IPS-18a (cell line): Measurements from ENCODE around the gene RAPGEF5.

ENCODE experiments used
- H3K27ac ChIP-seq: one replicate; pipeline ENCODE4 v1.5.1; 2013; ENCODE audit warnings: low read length
- H3K27me3 ChIP-seq: one replicate; pipeline ENCODE4 v1.6.1; 2013; ENCODE audit warnings: mild to moderate bottlenecking, low read length; ENCODE audit not compliant: control insufficient read depth, insufficient read depth
- H3K36me3 ChIP-seq: one replicate; pipeline ENCODE4 v1.6.1; 2013; ENCODE audit warnings: low read depth, low read length; ENCODE audit not compliant: control insufficient read depth
- H3K4me1 ChIP-seq: one replicate; pipeline ENCODE4 v1.6.1; 2013; ENCODE audit warnings: low read depth, low read length; ENCODE audit not compliant: control insufficient read depth
- H3K4me3 ChIP-seq: one replicate; pipeline ENCODE4 v1.5.1; 2013; ENCODE audit warnings: low read length
- H3K9ac ChIP-seq: one replicate; pipeline ENCODE4 v1.6.1; 2013; ENCODE audit warnings: mild to moderate bottlenecking, low read length, moderate library complexity
- H3K9me3 ChIP-seq: one replicate; pipeline ENCODE4 v1.6.1; 2013; ENCODE audit warnings: low read depth, low read length; ENCODE audit not compliant: control insufficient read depth

The RAPGEF5 gene

DNA sequence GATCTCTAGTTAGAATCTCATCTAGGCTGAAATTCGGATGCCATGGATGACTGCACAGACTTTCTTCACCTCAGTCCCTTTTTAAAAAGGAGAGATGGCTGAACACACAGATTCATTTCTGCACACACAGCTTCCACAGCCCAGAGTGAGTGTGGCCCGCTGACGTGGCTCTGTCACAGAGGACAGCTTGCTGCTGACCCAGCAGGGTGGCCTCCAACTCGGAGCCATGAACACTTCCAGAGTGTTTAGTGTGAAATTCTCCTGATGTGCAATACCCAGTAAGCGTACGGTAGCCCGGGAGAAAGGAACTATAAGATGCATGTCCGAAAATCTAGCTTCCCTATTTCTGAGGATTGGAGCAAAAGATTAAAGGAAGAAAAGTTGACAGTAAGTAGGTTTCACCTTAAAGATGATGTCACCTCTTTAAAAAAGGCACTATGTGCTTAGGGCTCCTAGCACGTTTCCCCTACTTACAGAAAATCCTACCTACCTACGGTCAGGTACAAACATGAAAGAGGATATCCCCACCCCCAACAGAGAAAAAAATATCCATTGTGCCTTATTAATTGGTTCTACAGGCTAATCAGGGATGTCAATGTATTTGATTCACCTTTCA is 162.2 kb downstream of the RAPGEF5 start:
- Histone ChIP-seq H3K27me3 (peaks cover 16% of the 10 kb centered on the region), H3K9ac (no peak overlapping the region), H3K9me3 (no peaks in the 10 kb centered on the region), H3K4me3 (no peak overlapping the region), H3K36me3 (no peaks in the 10 kb centered on the region), H3K27ac (no peak overlapping the region), H3K4me1 (peaks cover 28% of the 10 kb centered on the region)

DNA sequence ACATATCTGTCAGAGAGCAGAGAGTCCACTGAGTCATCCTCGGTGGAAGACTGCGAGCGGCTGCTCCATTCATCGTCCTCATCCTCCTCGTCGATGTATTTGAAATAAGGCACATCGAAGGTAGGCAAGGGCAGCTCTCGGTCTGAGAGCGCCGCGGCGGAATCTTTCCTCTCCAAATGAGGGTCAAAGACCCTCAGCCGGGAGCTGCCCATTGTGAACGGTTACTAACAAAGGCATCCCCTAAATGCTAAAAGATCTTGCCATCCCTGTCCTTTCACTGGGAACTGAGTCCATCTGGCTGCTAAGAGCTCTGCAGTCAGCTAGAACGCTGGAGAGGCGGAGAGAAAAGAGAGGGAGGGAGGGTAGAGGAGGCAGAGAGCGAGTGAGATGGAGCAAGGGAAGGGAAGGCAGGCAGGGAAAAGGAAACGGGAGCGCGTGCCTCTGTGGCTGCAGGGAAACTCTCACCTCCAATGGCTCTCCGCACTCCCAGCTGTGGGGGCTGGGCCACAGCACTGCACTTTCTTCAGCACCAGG is 163.4 kb downstream of the RAPGEF5 start:
- Histone ChIP-seq H3K9me3 (no peaks in the 10 kb centered on the region), H3K36me3 (no peaks in the 10 kb centered on the region), H3K9ac (peak overlapping the region; percentile 2), H3K27ac (no peak overlapping the region), H3K27me3 (peaks cover 16% of the 10 kb centered on the region), H3K4me3 (peak overlapping the region; percentile 65), H3K4me1 (peaks cover 39% of the 10 kb centered on the region)

DNA sequence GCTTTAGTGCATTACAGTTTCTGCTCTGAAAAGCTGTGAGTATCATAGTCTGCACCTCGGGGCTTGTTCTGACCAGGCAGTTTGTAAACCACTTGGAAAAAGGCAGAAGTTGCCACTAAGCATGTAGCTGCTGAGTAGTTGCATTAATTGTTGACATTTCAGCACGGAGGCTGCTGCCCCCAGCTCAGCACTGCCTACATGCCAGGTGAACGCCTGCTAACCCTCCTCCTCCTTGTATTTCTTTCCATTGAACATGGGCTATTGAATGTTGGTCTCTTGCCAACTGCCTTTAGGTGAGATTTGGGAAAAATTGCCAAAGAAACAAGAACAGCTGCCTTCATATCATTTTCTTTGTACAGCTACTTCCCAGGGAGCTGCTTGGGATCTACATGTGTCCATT is 164.2 kb downstream of the RAPGEF5 start:
- Histone ChIP-seq H3K9me3 (no peaks in the 10 kb centered on the region), H3K27me3 (peaks cover 16% of the 10 kb centered on the region), H3K27ac (no peak overlapping the region), H3K36me3 (no peaks in the 10 kb centered on the region), H3K9ac (peak overlapping the region; percentile 2), H3K4me1 (peaks cover 39% of the 10 kb centered on the region), H3K4me3 (peak overlapping the region; percentile 65)

- Histone ChIP-seq H3K27me3 (peaks cover 10% of the 10 kb centered on the region), H3K4me3 (no peak overlapping the region), H3K9ac (no peak overlapping the region), H3K27ac (no peak overlapping the region), H3K4me1 (peaks cover 38% of the 10 kb centered on the region), H3K9me3 (no peaks in the 10 kb centered on the region), H3K36me3 (no peaks in the 10 kb centered on the region)
Observed at GRCh38 chr7:22190736-22191135, 166.2 kb downstream of the RAPGEF5 start.

GRCh38 chr7:22189741-22190140 is 167.2 kb downstream of the RAPGEF5 start:
- H3K4me3 ChIP-seq = no peak overlapping the region
- H3K4me1 ChIP-seq = peaks cover 44% of the 10 kb centered on the region
- no peak overlapping the region for H3K27ac ChIP-seq
- no peaks in the 10 kb centered on the region for H3K36me3 ChIP-seq
- H3K27me3 ChIP-seq = peaks cover 10% of the 10 kb centered on the region
- no peaks in the 10 kb centered on the region for H3K9me3 ChIP-seq
- H3K9ac ChIP-seq = no peak overlapping the region

DNA sequence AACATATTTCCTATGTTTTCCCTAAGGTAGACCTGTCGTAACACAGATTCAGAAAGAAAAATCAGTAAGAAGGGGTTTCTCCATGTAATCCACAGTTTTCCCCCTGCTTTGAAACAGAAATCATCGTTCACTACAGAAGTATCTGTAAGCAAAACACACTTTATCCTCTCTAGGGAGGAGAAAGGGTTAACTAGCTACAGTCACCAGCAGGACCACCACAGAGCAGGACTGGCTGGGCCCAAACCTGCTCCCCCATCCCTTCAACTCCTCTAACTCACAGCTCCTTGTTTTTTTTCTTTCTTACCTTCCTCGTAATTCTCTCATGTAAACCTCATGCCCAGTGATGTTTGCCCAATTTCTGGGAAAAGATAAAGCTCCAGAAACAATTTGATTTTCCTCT is 167.7 kb downstream of the RAPGEF5 start:
- Histone ChIP-seq H3K9ac (no peak overlapping the region), H3K27ac (no peak overlapping the region)

DNA sequence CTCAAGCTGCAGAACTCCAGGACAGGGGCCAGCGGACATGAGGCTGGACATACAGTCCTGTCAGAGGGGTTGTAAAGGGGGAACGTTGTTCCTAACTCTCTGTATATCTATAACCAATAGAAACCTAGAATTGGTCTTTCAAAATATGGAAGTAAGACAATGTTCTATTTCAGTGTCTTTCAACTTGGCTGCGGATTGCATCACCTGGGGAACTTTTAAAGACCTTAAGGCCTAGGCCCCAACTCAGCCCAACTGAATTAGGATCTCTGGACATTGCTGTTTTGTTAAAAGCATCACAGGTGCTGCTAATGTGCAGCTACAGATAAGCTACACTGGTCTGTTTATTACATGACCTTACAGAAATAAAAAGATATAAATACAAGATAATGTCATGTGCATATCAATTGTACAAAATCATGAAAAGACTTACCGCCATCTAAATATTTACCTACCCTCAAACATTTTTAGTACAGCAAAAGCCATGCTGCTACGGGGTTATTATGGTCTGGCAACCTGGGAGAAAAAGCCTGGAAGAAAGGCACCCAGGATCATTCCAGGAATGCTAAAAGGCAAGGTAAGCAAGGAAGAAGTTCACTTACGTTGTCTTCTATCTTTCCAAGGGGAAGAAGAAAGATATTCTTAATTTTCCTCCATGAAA is 169.1 kb downstream of the RAPGEF5 start:
- no peak overlapping the region for H3K27ac ChIP-seq
- peaks cover 6% of the 10 kb centered on the region for H3K27me3 ChIP-seq
- no peak overlapping the region for H3K4me3 ChIP-seq
- no peak overlapping the region for H3K9ac ChIP-seq
- no peaks in the 10 kb centered on the region for H3K9me3 ChIP-seq
- peaks cover 39% of the 10 kb centered on the region for H3K4me1 ChIP-seq
- H3K36me3 ChIP-seq = no peaks in the 10 kb centered on the region

More for the DNA sequence above, 167.7 kb downstream of the RAPGEF5 start:
- peaks cover 46% of the 10 kb centered on the region for H3K4me1 ChIP-seq
- H3K36me3 ChIP-seq = no peaks in the 10 kb centered on the region
- no peaks in the 10 kb centered on the region for H3K9me3 ChIP-seq
- H3K4me3 ChIP-seq = no peak overlapping the region
- H3K27me3 ChIP-seq = peaks cover 10% of the 10 kb centered on the region

DNA sequence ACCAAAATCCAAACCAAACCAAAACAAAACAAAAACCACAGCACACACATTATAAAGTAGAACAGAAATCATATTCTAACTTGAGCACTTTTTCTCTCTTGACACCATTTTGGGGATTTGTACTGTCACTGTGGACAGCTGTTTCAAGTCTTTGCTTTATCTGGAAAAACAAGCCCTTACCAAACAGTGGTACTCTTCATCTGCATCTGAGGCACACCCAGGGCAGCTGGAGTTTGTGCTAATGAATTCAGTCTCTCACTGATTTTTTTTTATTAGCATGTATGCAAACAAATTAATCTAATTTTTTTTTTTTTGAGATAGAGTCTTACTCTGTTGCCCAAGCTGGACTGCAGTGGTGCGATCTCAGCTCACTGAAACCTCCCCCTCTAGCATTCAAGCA is 171.4 kb downstream of the RAPGEF5 start:
- Histone ChIP-seq H3K9me3 (no peaks in the 10 kb centered on the region), H3K27ac (no peak overlapping the region), H3K36me3 (no peaks in the 10 kb centered on the region), H3K4me1 (peaks cover 30% of the 10 kb centered on the region), H3K4me3 (no peak overlapping the region), H3K9ac (no peak overlapping the region), H3K27me3 (no peaks in the 10 kb centered on the region)

DNA sequence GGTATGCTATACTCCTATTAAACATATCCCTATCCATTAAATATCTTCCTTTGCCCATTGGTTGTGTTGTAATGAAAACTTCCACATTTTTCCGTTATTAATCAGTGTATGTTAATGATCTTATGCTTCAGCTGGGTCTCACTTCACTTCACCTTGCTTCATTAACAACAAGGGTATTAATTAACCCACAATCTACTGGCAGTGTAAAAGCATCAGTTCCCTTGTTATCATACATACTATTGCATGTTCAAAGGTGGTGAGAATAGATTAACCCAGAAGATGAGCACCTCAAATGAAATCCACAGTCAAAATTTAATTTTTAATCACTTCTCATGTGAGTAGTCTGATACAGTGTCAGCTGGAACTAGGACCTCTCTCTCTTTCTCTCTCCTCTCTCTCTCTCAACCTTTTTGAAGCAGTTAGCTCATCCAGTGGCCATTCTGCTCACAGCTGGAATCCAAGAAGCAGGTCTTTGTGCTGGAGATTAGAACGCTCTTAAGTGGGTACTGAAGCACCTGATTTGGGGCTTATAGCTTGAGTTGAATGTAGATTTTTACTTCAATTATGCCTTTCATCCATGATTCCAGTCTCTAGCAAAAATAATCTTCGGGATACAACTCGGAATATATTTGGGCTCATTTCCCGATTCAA is 172.3 kb downstream of the RAPGEF5 start:
- Histone ChIP-seq H3K4me3 (no peak overlapping the region), H3K36me3 (no peaks in the 10 kb centered on the region), H3K27me3 (no peaks in the 10 kb centered on the region), H3K9ac (no peak overlapping the region), H3K4me1 (peaks cover 27% of the 10 kb centered on the region), H3K27ac (no peak overlapping the region), H3K9me3 (no peaks in the 10 kb centered on the region)

GRCh38 chr7:22183522-22184280 is 173.3 kb downstream of the RAPGEF5 start:
- H3K4me1 ChIP-seq = peaks cover 18% of the 10 kb centered on the region
- H3K9me3 ChIP-seq = no peaks in the 10 kb centered on the region
- H3K27ac ChIP-seq = no peak overlapping the region
- no peaks in the 10 kb centered on the region for H3K36me3 ChIP-seq
- no peak overlapping the region for H3K4me3 ChIP-seq
- no peak overlapping the region for H3K9ac ChIP-seq
- H3K27me3 ChIP-seq = no peaks in the 10 kb centered on the region

DNA sequence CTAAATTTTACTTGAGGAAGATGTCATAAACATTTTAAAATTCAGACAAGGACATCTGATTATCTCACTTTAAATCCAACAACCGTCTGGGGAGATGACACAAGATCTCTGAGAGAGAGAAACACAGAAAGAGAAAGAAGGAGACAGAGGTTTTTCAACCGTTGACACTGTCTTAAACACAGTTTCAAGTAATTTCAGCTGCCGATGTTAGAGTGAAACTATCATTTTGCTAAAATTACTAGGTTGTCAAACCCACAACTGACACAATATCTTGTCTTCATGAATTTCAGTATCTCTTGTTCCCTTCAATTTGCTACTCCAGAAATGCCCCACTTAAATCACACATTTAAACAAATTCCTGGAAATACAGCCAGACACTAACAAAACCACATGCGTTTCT is 174.8 kb downstream of the RAPGEF5 start:
- Histone ChIP-seq H3K9me3 (no peaks in the 10 kb centered on the region), H3K4me1 (peaks cover 23% of the 10 kb centered on the region), H3K27ac (no peak overlapping the region), H3K27me3 (no peaks in the 10 kb centered on the region), H3K9ac (no peak overlapping the region), H3K36me3 (no peaks in the 10 kb centered on the region), H3K4me3 (no peak overlapping the region)
